CD14-positive monocyte (primary cell): ENCODE measurements around the gene SIGLEC12. TPM values are rescaled to one million over a fixed set of nuclear protein-coding genes. Genes with fewer than 3 reads are reported as not detected.
A peak's percentile ranks its signal among the peaks of the same experiment; 100 is the strongest.

ENCODE experiments used
- DNase-seq, 3 donors: peaks; one replicate each; pipeline ENCODE4 v3.0.0-alpha.2; 2011 to 2022
- H2AFZ ChIP-seq: 2 replicates; pipeline ENCODE4 v1.6.0; 2012; ENCODE audit warnings: mild to moderate bottlenecking, low read depth, low read length, inconsistent platforms; ENCODE audit not compliant: insufficient read depth, poor library complexity, severe bottlenecking
- H3K27ac ChIP-seq, 2 donors: 1 replicate in 1 of 2; 2 replicates in 1 of 2; pipeline ENCODE4 v1.5.1; 2012 to 2013; ENCODE audit warnings: low read length in 2 of 2, control low read depth in 1 of 2, inconsistent platforms in 1 of 2, low read depth in 1 of 2, mild to moderate bottlenecking in 1 of 2
- H3K27me3 ChIP-seq, 2 donors: one replicate each; pipeline versions ENCODE4 v1.6.0 to v1.6.1; 2011 to 2013; ENCODE audit warnings: low read length in 2 of 2; ENCODE audit not compliant: control insufficient read depth in 2 of 2, insufficient read depth in 2 of 2
- H3K36me3 ChIP-seq, 2 donors: replicated peaks in 1 of 2; 1 replicate in 1 of 2; 2 replicates in 1 of 2; pipeline versions ENCODE4 v1.5.1 to v1.6.1; 2012 to 2013; ENCODE audit warnings: low read length in 2 of 2, control low read depth in 1 of 2, inconsistent platforms in 1 of 2, mild to moderate bottlenecking in 1 of 2; ENCODE audit not compliant: insufficient read depth in 2 of 2, control insufficient read depth in 1 of 2
- H3K4me1 ChIP-seq, 2 donors: 1 replicate in 1 of 2; 2 replicates in 1 of 2; pipeline versions ENCODE4 v1.5.1 to v1.6.1; 2012 to 2013; ENCODE audit warnings: low read length in 2 of 2, control low read depth in 1 of 2, inconsistent platforms in 1 of 2, mild to moderate bottlenecking in 1 of 2, moderate library complexity in 1 of 2; ENCODE audit not compliant: insufficient read depth in 2 of 2, control insufficient read depth in 1 of 2
- H3K4me2 ChIP-seq: replicated peaks from 2 replicates; pipeline ENCODE3; 2012; ENCODE audit warnings: low read length, moderate library complexity, mild to moderate bottlenecking; ENCODE audit not compliant: poor library complexity, severe bottlenecking; ENCODE audit errors: extremely low read depth
- H3K4me3 ChIP-seq, 3 experiments: fragments of 200-600 bp in 1 of 3; sonication (generic) in 1 of 3; replicated peaks in 1 of 3; 1 replicate in 2 of 3; 2 replicates in 1 of 3; pipeline ENCODE4 v1.5.1; 2011 to 2013; ENCODE audit warnings: low read length in 3 of 3, mild to moderate bottlenecking in 3 of 3, control low read depth in 2 of 3, low read depth in 2 of 3, inconsistent platforms in 1 of 3, moderate library complexity in 1 of 3
- H3K79me2 ChIP-seq: 2 replicates; pipeline ENCODE4 v1.6.0; 2012; ENCODE audit warnings: mild to moderate bottlenecking, control low read depth, inconsistent platforms, low read length, moderate library complexity; ENCODE audit not compliant: insufficient read depth
- H3K9ac ChIP-seq: 2 replicates; pipeline ENCODE4 v1.6.0; 2017; ENCODE audit warnings: low read length, mild to moderate bottlenecking; ENCODE audit not compliant: insufficient read depth, poor library complexity, severe bottlenecking
- H3K9me3 ChIP-seq, 2 donors: replicated peaks in 1 of 2; 1 replicate in 1 of 2; 2 replicates in 1 of 2; pipeline versions ENCODE4 v1.5.1 to v1.6.1; 2012 to 2013; ENCODE audit warnings: low read length in 2 of 2, control low read depth in 1 of 2; ENCODE audit not compliant: control insufficient read depth in 1 of 2, insufficient read depth in 1 of 2
- H4K20me1 ChIP-seq: 2 replicates; pipeline ENCODE4 v1.6.0; 2012; ENCODE audit warnings: mild to moderate bottlenecking, low read length, control low read depth, moderate library complexity; ENCODE audit not compliant: insufficient read depth
- H3K27ac Mint-ChIP-seq, 7 donors: one replicate each; pipeline ENCODE4 v1.8.0; 2020; ENCODE audit warnings: mild to moderate bottlenecking in 7 of 7, mixed read lengths in 7 of 7, moderate library complexity in 6 of 7, inconsistent platforms in 2 of 7
- H3K27me3 Mint-ChIP-seq, 3 donors: one replicate each; pipeline ENCODE4 v1.8.0; 2021 to 2022; ENCODE audit warnings: low read depth in 3 of 3, mild to moderate bottlenecking in 3 of 3, mixed read lengths in 3 of 3, moderate library complexity in 3 of 3, inconsistent platforms in 1 of 3
- H3K36me3 Mint-ChIP-seq, 2 donors: one replicate each; pipeline ENCODE4 v1.8.0; 2020; ENCODE audit warnings: mixed read lengths in 2 of 2, inconsistent platforms in 1 of 2, mild to moderate bottlenecking in 1 of 2
- H3K4me1 Mint-ChIP-seq: one replicate; pipeline ENCODE4 v1.8.0; 2020; ENCODE audit warnings: mild to moderate bottlenecking, mixed read lengths
- H3K4me3 Mint-ChIP-seq, 2 donors: one replicate each; pipeline ENCODE4 v1.8.0; 2020; ENCODE audit warnings: mild to moderate bottlenecking in 2 of 2, mixed read lengths in 2 of 2, moderate library complexity in 1 of 2
- H3K9me3 Mint-ChIP-seq, 7 donors: one replicate each; pipeline ENCODE4 v1.8.0; 2020 to 2022; ENCODE audit warnings: mixed read lengths in 7 of 7, mild to moderate bottlenecking in 6 of 7, moderate library complexity in 6 of 7, inconsistent platforms in 2 of 7
- WGBS: methylation state at CpG from one replicate; pipeline ENCODE4 v1.1.5; 2013; ENCODE audit warnings: missing lambda C conversion rate; ENCODE audit not compliant: insufficient coverage; 5-methylcytosine and 5-hydroxymethylcytosine counted together
- intact Hi-C, 2 donors: fragments of 100-400 bp; cut with micrococcal nuclease; formaldehyde crosslinking; loops; one replicate each; pipeline versions ENCODE4 v1.15.0 to v1.15.1; 2023
- polyA plus RNA-seq, 3 donors: library from polyadenylated mRNA; depleted of rRNA in 1 of 3; unstranded in 2 of 3; stranded (reverse) in 1 of 3; fragments of 300-500 nt in 2 of 3; fragments of >200 nt in 1 of 3; fragmentation: Illumina TruSeq in 2 of 3; gene quantifications; 1 replicate in 2 of 3; 2 replicates in 1 of 3; pipeline ENCODE4 v1.2.3, GENCODE V29; 2012 to 2021
- TF ChIP-seq, protein P1 (sequence below): fragments of 200-600 bp; IDR thresholded peaks from one replicate; pipeline ENCODE4 v1.8.0; 2022; ENCODE audit warnings: antibody characterized with exemption, mild to moderate bottlenecking

The SIGLEC12 gene
- polyA plus RNA-seq, 3 donors: 0.24 to 1.8 (median 1.3) TPM

DNA sequence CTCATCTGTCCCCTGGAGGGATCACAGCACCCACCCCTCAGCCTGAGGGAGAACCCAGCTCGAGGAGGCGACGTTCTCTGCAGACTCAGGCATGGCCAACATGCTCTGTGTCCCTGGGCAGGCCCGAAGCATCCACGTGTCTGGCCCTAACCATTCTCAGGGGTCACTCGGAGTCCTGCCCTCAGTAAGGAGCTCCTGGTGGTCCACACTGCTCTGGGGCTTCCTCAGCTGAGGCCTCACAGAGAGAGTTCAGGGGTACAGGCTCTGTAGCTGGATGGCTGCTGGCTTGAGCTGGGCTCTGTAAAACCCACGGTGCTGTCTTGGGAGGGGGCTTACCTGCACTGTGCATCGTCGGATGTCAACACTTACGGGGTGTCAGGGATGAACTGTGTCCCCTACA, 38.9 kb downstream of the SIGLEC12 start:
- Mint-ChIP-seq H3K27ac (no peak overlapping the region), H3K4me3 (no peak overlapping the region), H3K4me1 (peaks cover 63% of the 10 kb centered on the region), H3K9me3 (peaks cover 0 to 2% (median 0%) of the 10 kb centered on the region in 7 donors), H3K27me3 (peaks cover 2 to 24% (median 14%) of the 10 kb centered on the region in 3 donors), H3K36me3 (peaks cover 0 to 4% of the 10 kb centered on the region in 2 donors)
- H2AFZ ChIP-seq: no peak overlapping the region
- peaks cover 35 to 60% of the 10 kb centered on the region in 2 donors for H3K4me1 ChIP-seq
- H3K27me3 ChIP-seq: no peaks in the 10 kb centered on the region
- H3K4me2 ChIP-seq: no peak overlapping the region
- intact Hi-C loops: loop anchor here in 1 of 2 donors (10.0 kb wide), 1 partner anchor 372 kb away; no protein-coding TSS in a partner anchor
- no peak overlapping the region for H3K4me3 ChIP-seq
- TF ChIP-seq, protein P1, sequence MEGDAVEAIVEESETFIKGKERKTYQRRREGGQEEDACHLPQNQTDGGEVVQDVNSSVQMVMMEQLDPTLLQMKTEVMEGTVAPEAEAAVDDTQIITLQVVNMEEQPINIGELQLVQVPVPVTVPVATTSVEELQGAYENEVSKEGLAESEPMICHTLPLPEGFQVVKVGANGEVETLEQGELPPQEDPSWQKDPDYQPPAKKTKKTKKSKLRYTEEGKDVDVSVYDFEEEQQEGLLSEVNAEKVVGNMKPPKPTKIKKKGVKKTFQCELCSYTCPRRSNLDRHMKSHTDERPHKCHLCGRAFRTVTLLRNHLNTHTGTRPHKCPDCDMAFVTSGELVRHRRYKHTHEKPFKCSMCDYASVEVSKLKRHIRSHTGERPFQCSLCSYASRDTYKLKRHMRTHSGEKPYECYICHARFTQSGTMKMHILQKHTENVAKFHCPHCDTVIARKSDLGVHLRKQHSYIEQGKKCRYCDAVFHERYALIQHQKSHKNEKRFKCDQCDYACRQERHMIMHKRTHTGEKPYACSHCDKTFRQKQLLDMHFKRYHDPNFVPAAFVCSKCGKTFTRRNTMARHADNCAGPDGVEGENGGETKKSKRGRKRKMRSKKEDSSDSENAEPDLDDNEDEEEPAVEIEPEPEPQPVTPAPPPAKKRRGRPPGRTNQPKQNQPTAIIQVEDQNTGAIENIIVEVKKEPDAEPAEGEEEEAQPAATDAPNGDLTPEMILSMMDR: no peak
- no peaks in the 10 kb centered on the region for H3K9me3 ChIP-seq
- no peak overlapping the region for H3K9ac ChIP-seq
- no peak overlapping the region for H3K27ac ChIP-seq
- H4K20me1 ChIP-seq: no peaks in the 10 kb centered on the region
- no peak for DNase-seq
- no peaks in the 10 kb centered on the region for H3K36me3 ChIP-seq
- 91% methylated on average over 5 of the region's 10 CpGs for WGBS
- H3K79me2 ChIP-seq: no peaks in the 10 kb centered on the region

DNA sequence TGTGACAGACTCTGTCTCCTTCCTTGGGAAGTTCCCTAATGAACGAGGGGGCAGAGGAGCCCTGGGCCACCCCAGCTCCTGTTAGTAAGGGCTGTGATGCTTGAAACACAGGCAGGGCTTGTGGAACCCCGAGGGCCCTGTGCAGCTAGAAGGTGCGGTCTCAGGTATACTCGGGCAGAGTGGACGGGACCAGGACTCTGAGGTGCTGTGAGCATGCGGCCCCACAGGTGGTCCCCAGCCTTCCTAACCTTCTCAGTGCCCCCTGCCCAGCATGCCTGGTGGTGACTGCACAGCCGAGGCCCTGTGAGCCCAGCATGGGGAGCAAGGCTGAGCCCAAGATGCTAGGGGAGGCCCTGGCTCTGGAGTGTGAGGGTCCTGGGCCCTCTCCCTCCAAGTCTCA, 39.3 kb downstream of the SIGLEC12 start:
- Histone ChIP-seq H3K36me3 (no peaks in the 10 kb centered on the region), H3K4me3 (peak overlapping the region in 1 of 3 experiments; percentile 62), H3K9me3 (no peaks in the 10 kb centered on the region), H3K4me2 (peak overlapping the region; percentile 55), H3K27ac (peak overlapping the region in 1 of 2 donors; percentile 76), H3K27me3 (no peaks in the 10 kb centered on the region), H2AFZ (peak overlapping the region; percentile 67), H3K9ac (peak overlapping the region; percentile 43), H3K4me1 (peaks cover 35 to 57% of the 10 kb centered on the region in 2 donors), H3K79me2 (no peaks in the 10 kb centered on the region), H4K20me1 (no peaks in the 10 kb centered on the region)
- peak overlapping the region in 1 of 2 donors; percentile 86 for H3K4me3 Mint-ChIP-seq
- intact Hi-C loops: loop anchor here in 1 of 2 donors (10.0 kb wide), 1 partner anchor 373 kb away; no protein-coding TSS in a partner anchor
- H3K27me3 Mint-ChIP-seq: peaks cover 2 to 26% (median 13%) of the 10 kb centered on the region in 3 donors
- WGBS: 79% methylated on average over 6 of the region's 7 CpGs
- peak in 1 of 3 donors; percentile 33 for DNase-seq
- peaks cover 0 to 4% of the 10 kb centered on the region in 2 donors for H3K36me3 Mint-ChIP-seq
- TF ChIP-seq, protein P1: no peak
- H3K4me1 Mint-ChIP-seq: peaks cover 59% of the 10 kb centered on the region
- peak overlapping the region in 4 of 7 donors; percentile 30 to 89 (median 70) for H3K27ac Mint-ChIP-seq
- peaks cover 0 to 2% (median 0%) of the 10 kb centered on the region in 7 donors for H3K9me3 Mint-ChIP-seq
